CD4-positive, alpha-beta T cell treated with Interleukin-17A for 4 hours (primary cell): ENCODE data around the gene AMOTL1.
"Not testable (repeated sequence)": the region's sequence is repeated elsewhere in the genome, so short reads cannot be mapped to it uniquely, and the experiment has no call there.

ENCODE experiments used
- DNase-seq: peaks from one replicate; pipeline ENCODE4 v3.0.0-alpha.2; 2020; ENCODE audit warnings: mixed read lengths

Gene AMOTL1

DNA sequence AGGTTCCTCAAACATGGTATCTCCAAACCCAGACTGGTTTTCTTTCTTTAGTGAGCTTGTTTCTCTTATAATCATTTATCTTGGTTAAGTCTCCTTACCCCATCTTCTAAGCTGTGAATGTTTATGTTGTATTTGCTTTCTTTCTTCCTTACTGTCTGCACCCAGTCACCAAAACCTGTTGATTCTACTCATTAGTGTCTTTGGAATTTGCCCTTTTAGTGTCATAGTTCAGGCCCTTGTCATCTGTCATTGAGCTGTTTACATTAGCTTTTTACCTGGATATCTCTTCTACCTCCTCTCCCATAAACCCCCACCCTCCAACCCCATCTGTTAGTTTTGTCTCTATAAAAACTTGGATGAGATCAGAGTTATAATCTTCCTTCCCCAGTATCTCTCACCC, 59.9 kb downstream of the AMOTL1 start:
- DNase-seq: no peak

GRCh38 chr11:94830722-94831510, 62.8 kb downstream of the AMOTL1 start:
- no peak for DNase-seq

DNA sequence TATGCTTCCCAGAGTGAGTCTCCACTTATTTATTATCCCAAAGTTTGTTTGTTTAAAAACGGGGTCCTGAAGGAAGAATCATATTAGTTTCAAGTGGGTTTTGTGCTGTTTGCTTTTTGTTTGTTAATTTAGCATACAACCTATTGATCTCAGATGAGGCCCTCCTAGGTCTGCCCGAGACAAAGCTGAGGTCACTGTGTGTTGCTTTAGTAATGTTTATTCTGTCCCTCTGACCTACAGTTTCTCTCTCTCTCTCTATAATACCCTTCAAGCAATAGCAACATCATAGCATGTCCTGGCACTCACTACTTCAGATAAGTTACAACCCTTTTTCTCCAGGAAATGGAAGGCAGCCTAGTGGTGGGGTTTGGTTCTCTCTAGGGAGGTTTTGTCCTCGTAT, 63.4 kb downstream of the AMOTL1 start:
- no peak for DNase-seq

- DNase-seq: no peak
Observed at GRCh38 chr11:94832604-94833235, 64.6 kb downstream of the AMOTL1 start.

GRCh38 chr11:94834911-94835593, 66.9 kb downstream of the AMOTL1 start:
- no peak for DNase-seq

DNA sequence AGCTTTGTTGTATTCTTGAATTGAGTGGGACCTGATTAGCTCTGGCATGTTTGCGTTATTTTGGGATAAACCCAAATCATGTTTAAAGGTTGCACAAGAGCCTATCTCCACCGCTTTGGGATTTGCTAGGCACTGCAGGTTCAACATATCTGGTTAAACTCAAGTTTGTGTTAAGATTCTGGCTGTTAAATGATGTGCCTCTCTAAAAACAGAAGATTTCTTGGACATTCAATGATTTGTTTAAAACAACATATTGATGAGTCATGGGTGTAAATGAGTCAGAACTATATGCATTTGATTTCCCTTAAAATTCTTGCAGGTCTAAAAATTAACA, 67.4 kb downstream of the AMOTL1 start:
- no peak for DNase-seq

DNA sequence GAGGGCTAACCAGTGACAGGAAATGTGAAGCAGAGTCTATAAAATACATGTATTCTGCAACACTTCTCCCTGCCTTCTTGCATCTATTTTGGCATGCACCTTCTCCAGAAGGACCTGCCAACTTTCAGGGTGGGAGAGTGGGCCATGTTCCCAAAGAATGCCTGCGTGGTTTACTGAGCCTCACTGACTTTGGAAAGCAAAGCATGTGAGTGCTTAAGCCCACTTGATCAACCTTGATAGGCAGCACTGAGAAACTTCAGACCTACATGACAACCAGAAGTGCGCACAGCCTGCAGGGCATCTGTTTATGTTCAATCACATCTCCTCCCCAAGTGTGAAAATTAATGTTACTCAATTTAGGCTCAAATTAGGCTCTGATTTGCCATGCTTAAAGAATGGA, 69.2 kb downstream of the AMOTL1 start:
- no peak for DNase-seq

- no peak for DNase-seq
Observed at GRCh38 chr11:94838027-94838731, 70.0 kb downstream of the AMOTL1 start.

GRCh38 chr11:94840209-94840608, 72.1 kb downstream of the AMOTL1 start:
- DNase-seq: no peak

DNA sequence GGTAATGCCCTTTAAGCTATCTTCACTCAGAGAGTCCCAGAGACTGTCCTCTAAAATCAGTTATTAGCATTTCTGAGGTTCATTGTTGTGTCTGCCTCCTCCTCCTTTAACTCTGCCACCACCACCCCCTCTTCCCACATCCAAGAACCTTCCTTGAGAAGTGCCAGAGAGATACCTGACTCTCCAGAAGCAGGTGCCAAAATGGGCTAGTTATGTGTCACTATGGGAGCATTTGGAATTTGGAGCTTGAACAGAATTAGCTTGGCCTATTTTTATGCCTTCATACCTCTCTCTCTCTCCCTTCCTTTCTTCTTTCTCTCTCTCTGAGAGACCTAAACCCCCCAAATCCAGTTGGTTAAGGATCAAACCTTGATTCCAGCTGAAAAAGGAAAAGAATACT, 75.9 kb downstream of the AMOTL1 start:
- DNase-seq: no peak

- DNase-seq: no peak
Observed at GRCh38 chr11:94845622-94846021, 77.5 kb downstream of the AMOTL1 start.

- DNase-seq: no peak
Observed at GRCh38 chr11:94849839-94850238, 81.7 kb downstream of the AMOTL1 start.

GRCh38 chr11:94851864-94852636, 83.9 kb downstream of the AMOTL1 start:
- no peak for DNase-seq

GRCh38 chr11:94853288-94853687, 85.1 kb downstream of the AMOTL1 start:
- not testable (repeated sequence) for DNase-seq

GRCh38 chr11:94853836-94854235, 85.7 kb downstream of the AMOTL1 start:
- no peak for DNase-seq

- DNase-seq: no peak
Observed at GRCh38 chr11:94854770-94855633, 86.8 kb downstream of the AMOTL1 start.

GRCh38 chr11:94855666-94856065, 87.5 kb downstream of the AMOTL1 start:
- no peak for DNase-seq

- no peak for DNase-seq
Observed at GRCh38 chr11:94856443-94856842, 88.3 kb downstream of the AMOTL1 start.

GRCh38 chr11:94857337-94857736, 89.2 kb downstream of the AMOTL1 start:
- DNase-seq: no peak

DNA sequence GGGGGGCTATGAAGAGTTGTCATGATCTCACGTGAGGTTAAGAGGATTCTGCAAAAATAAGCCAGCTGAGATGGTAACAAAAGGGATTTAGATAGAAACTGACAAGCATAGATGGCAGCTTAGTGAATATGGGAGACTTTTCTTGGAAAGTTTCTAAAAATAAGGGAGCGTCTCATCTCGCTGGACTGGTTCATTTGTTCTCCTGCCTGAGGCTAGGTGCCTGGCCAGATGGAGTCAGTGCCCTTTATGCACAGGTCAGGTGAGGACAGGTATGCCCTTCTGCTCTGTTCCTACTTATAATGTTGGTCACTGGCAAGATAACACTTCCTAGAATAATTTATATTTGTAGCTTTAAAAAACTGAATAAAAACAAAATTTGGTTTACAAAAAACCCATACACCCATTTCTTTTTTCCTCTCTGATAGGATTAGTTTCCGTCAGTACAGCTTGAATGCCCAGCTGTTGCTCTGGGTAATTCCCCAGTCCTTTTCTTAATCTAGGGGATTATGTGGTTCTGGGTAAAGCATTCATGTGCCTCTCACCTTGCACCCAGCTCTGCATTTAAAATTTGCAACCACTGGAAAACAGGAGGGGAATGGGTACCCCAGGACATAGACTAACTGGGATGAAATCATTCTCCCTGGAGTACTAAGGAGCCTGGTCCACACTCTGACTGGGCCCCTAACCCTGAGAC, 90.0 kb downstream of the AMOTL1 start:
- no peak for DNase-seq

- no peak for DNase-seq
Observed at GRCh38 chr11:94860333-94860732, 92.2 kb downstream of the AMOTL1 start.
